Measurements from ENCODE around the gene HOPX. TPM values are rescaled to one million over a fixed set of nuclear protein-coding genes. Genes with fewer than 3 reads are reported as not detected.
"Not testable (repeated sequence)": the region's sequence is repeated elsewhere in the genome, so short reads cannot be mapped to it uniquely, and the experiment has no call there.

HOPX gene
- total and polyA plus RNA-seq, 2 experiments from 2014 or later = not detected

DNA sequence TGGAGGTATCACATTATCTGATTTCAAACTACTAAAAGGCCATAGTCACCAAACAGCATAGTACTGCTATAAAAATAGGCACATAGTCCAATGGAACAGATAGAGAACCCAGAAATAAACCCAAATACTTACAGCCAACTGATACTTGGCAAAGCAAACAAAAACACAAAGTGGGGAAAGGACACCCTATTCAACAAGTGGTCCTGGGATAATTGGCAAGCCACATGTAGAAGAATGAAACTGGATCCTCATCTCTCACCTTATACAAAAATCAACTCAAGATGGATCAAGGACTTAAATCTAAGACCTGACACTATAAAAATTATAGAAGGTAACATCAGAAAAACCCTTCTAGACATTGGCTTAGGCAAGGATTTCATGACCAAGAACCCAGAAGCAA, 70.9 kb downstream of the HOPX start:
- H3K4me3 Mint-ChIP-seq; ATAC-seq; H3K36me3 ChIP-seq (ENCODE audit: insufficient read depth); H3K27ac ChIP-seq (ENCODE audit: low read depth); H3K9me3 Mint-ChIP-seq; H3K4me3 ChIP-seq; H2AFZ ChIP-seq; H3K4me2 ChIP-seq; H3K36me3 Mint-ChIP-seq (ENCODE audit: low read depth); H4K20me1 ChIP-seq (replicated peaks; ENCODE audit: insufficient read depth); H3K79me2 ChIP-seq (replicated peaks; ENCODE audit: insufficient read depth); H3K9me2 ChIP-seq (ENCODE audit: insufficient read depth); DNase-seq (ENCODE audit: low spot score); H3K27ac Mint-ChIP-seq; H3F3A ChIP-seq (replicated peaks; ENCODE audit: low read depth): not testable (repeated sequence)
- peaks cover 21% of the 10 kb centered on the region for H3K4me1 Mint-ChIP-seq
- peaks cover 77% of the 10 kb centered on the region for H3K27me3 ChIP-seq (ENCODE audit: insufficient read depth)
- peaks cover 15% of the 10 kb centered on the region for H3K4me1 ChIP-seq (ENCODE audit: insufficient read depth)
- H3K27me3 Mint-ChIP-seq (ENCODE audit: insufficient read depth, low read depth, poor library complexity) = peaks cover 43% of the 10 kb centered on the region

DNA sequence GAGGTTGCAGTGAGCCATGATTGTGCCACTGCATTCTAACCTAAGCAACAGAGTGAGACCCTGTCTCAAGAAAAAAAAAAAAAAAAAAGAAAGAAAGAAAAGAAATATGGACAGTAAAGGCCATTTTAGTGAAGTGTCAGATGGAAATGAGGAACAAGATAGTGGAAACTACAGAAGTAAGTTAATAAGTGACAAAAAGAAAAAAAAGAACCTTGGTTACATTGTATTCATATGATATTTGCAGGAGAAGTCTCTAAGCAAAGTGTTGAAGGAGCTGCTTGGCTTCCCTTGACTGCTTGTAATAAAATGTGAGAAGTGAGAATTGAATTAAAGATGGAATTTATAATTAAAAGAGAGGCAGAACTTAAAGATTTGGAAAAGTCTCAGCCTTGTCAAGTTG, 73.2 kb downstream of the HOPX start:
- H3K9me2 ChIP-seq (ENCODE audit: insufficient read depth) = no peaks in the 10 kb centered on the region
- Mint-ChIP-seq H3K27ac (no peak overlapping the region), H3K4me3 (no peak overlapping the region), H3K27me3 (ENCODE audit: insufficient read depth, low read depth, poor library complexity) (peaks cover 56% of the 10 kb centered on the region), H3K4me1 (peaks cover 38% of the 10 kb centered on the region), H3K36me3 (ENCODE audit: low read depth) (no peaks in the 10 kb centered on the region; the same call in 2 of the 3 replicates), H3K9me3 (peaks cover 7% of the 10 kb centered on the region; the same call in 2 of the 3 replicates)
- no peaks in the 10 kb centered on the region for H3K36me3 ChIP-seq (ENCODE audit: insufficient read depth)
- H3F3A ChIP-seq (replicated peaks; ENCODE audit: low read depth) = no peaks in the 10 kb centered on the region
- DNase-seq (ENCODE audit: low spot score) = no peak
- no peaks in the 10 kb centered on the region; the same call in 1 of the 2 replicates for H4K20me1 ChIP-seq (replicated peaks; ENCODE audit: insufficient read depth)
- peaks cover 31% of the 10 kb centered on the region for H3K4me1 ChIP-seq (ENCODE audit: insufficient read depth)
- no peak overlapping the region for H3K4me3 ChIP-seq
- H3K27me3 ChIP-seq (ENCODE audit: insufficient read depth) = peaks cover 90% of the 10 kb centered on the region
- no peak for ATAC-seq
- TF ChIP-seq, protein P1, sequence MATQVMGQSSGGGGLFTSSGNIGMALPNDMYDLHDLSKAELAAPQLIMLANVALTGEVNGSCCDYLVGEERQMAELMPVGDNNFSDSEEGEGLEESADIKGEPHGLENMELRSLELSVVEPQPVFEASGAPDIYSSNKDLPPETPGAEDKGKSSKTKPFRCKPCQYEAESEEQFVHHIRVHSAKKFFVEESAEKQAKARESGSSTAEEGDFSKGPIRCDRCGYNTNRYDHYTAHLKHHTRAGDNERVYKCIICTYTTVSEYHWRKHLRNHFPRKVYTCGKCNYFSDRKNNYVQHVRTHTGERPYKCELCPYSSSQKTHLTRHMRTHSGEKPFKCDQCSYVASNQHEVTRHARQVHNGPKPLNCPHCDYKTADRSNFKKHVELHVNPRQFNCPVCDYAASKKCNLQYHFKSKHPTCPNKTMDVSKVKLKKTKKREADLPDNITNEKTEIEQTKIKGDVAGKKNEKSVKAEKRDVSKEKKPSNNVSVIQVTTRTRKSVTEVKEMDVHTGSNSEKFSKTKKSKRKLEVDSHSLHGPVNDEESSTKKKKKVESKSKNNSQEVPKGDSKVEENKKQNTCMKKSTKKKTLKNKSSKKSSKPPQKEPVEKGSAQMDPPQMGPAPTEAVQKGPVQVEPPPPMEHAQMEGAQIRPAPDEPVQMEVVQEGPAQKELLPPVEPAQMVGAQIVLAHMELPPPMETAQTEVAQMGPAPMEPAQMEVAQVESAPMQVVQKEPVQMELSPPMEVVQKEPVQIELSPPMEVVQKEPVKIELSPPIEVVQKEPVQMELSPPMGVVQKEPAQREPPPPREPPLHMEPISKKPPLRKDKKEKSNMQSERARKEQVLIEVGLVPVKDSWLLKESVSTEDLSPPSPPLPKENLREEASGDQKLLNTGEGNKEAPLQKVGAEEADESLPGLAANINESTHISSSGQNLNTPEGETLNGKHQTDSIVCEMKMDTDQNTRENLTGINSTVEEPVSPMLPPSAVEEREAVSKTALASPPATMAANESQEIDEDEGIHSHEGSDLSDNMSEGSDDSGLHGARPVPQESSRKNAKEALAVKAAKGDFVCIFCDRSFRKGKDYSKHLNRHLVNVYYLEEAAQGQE (IDR thresholded peaks at IDR 0.05; ENCODE audit: unreplicated experiment) = no peak
- TF ChIP-seq JUNB (IDR thresholded peaks at IDR 0.05; ENCODE audit: unreplicated experiment) (no peak), CREB1 (CRISPR knock-in tag; IDR thresholded peaks at IDR 0.05; ENCODE audit: low read depth) (no peak), NANOG (IDR thresholded peaks at IDR 0.05; ENCODE audit: borderline replicate concordance) (no peak), CTCF (conservative IDR thresholded peaks at IDR 0.05; ENCODE audit: low read depth in 2 of 2) (no peak), ZNF331 (CRISPR knock-in tag; IDR thresholded peaks at IDR 0.05; ENCODE audit: low read depth) (no peak), EZH2phosphoT487 (IDR thresholded peaks at IDR 0.05; ENCODE audit: unreplicated experiment) (no peak), STAT1 (IDR thresholded peaks at IDR 0.05; ENCODE audit: unreplicated experiment) (no peak)
- TF ChIP-seq, protein P2, sequence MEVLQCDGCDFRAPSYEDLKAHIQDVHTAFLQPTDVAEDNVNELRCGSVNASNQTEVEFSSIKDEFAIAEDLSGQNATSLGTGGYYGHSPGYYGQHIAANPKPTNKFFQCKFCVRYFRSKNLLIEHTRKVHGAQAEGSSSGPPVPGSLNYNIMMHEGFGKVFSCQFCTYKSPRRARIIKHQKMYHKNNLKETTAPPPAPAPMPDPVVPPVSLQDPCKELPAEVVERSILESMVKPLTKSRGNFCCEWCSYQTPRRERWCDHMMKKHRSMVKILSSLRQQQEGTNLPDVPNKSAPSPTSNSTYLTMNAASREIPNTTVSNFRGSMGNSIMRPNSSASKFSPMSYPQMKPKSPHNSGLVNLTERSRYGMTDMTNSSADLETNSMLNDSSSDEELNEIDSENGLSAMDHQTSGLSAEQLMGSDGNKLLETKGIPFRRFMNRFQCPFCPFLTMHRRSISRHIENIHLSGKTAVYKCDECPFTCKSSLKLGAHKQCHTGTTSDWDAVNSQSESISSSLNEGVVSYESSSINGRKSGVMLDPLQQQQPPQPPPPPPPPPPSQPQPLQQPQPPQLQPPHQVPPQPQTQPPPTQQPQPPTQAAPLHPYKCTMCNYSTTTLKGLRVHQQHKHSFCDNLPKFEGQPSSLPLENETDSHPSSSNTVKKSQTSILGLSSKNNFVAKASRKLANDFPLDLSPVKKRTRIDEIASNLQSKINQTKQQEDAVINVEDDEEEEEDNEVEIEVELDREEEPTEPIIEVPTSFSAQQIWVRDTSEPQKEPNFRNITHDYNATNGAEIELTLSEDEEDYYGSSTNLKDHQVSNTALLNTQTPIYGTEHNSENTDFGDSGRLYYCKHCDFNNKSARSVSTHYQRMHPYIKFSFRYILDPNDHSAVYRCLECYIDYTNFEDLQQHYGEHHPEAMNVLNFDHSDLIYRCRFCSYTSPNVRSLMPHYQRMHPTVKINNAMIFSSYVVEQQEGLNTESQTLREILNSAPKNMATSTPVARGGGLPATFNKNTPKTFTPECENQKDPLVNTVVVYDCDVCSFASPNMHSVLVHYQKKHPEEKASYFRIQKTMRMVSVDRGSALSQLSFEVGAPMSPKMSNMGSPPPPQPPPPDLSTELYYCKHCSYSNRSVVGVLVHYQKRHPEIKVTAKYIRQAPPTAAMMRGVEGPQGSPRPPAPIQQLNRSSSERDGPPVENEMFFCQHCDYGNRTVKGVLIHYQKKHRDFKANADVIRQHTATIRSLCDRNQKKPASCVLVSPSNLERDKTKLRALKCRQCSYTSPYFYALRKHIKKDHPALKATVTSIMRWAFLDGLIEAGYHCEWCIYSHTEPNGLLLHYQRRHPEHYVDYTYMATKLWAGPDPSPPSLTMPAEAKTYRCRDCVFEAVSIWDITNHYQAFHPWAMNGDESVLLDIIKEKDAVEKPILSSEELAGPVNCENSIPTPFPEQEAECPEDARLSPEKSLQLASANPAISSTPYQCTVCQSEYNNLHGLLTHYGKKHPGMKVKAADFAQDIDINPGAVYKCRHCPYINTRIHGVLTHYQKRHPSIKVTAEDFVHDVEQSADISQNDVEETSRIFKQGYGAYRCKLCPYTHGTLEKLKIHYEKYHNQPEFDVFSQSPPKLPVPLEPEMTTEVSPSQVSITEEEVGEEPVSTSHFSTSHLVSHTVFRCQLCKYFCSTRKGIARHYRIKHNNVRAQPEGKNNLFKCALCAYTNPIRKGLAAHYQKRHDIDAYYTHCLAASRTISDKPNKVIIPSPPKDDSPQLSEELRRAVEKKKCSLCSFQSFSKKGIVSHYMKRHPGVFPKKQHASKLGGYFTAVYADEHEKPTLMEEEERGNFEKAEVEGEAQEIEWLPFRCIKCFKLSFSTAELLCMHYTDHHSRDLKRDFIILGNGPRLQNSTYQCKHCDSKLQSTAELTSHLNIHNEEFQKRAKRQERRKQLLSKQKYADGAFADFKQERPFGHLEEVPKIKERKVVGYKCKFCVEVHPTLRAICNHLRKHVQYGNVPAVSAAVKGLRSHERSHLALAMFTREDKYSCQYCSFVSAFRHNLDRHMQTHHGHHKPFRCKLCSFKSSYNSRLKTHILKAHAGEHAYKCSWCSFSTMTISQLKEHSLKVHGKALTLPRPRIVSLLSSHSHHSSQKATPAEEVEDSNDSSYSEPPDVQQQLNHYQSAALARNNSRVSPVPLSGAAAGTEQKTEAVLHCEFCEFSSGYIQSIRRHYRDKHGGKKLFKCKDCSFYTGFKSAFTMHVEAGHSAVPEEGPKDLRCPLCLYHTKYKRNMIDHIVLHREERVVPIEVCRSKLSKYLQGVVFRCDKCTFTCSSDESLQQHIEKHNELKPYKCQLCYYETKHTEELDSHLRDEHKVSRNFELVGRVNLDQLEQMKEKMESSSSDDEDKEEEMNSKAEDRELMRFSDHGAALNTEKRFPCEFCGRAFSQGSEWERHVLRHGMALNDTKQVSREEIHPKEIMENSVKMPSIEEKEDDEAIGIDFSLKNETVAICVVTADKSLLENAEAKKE (CRISPR knock-in tag; IDR thresholded peaks at IDR 0.05) = no peak
- TF ChIP-seq, protein P3, sequence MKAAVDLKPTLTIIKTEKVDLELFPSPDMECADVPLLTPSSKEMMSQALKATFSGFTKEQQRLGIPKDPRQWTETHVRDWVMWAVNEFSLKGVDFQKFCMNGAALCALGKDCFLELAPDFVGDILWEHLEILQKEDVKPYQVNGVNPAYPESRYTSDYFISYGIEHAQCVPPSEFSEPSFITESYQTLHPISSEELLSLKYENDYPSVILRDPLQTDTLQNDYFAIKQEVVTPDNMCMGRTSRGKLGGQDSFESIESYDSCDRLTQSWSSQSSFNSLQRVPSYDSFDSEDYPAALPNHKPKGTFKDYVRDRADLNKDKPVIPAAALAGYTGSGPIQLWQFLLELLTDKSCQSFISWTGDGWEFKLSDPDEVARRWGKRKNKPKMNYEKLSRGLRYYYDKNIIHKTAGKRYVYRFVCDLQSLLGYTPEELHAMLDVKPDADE (IDR thresholded peaks at IDR 0.05) = no peak
- no peak overlapping the region for H3K27ac ChIP-seq (ENCODE audit: low read depth)
- no peak overlapping the region for H2AFZ ChIP-seq
- no peaks in the 10 kb centered on the region for H3K79me2 ChIP-seq (replicated peaks; ENCODE audit: insufficient read depth)
- H3K4me2 ChIP-seq = no peak overlapping the region
